Measurements from ENCODE around the gene ATM.

The ATM gene, protein sequence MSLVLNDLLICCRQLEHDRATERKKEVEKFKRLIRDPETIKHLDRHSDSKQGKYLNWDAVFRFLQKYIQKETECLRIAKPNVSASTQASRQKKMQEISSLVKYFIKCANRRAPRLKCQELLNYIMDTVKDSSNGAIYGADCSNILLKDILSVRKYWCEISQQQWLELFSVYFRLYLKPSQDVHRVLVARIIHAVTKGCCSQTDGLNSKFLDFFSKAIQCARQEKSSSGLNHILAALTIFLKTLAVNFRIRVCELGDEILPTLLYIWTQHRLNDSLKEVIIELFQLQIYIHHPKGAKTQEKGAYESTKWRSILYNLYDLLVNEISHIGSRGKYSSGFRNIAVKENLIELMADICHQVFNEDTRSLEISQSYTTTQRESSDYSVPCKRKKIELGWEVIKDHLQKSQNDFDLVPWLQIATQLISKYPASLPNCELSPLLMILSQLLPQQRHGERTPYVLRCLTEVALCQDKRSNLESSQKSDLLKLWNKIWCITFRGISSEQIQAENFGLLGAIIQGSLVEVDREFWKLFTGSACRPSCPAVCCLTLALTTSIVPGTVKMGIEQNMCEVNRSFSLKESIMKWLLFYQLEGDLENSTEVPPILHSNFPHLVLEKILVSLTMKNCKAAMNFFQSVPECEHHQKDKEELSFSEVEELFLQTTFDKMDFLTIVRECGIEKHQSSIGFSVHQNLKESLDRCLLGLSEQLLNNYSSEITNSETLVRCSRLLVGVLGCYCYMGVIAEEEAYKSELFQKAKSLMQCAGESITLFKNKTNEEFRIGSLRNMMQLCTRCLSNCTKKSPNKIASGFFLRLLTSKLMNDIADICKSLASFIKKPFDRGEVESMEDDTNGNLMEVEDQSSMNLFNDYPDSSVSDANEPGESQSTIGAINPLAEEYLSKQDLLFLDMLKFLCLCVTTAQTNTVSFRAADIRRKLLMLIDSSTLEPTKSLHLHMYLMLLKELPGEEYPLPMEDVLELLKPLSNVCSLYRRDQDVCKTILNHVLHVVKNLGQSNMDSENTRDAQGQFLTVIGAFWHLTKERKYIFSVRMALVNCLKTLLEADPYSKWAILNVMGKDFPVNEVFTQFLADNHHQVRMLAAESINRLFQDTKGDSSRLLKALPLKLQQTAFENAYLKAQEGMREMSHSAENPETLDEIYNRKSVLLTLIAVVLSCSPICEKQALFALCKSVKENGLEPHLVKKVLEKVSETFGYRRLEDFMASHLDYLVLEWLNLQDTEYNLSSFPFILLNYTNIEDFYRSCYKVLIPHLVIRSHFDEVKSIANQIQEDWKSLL (N-terminal part only)

DNA sequence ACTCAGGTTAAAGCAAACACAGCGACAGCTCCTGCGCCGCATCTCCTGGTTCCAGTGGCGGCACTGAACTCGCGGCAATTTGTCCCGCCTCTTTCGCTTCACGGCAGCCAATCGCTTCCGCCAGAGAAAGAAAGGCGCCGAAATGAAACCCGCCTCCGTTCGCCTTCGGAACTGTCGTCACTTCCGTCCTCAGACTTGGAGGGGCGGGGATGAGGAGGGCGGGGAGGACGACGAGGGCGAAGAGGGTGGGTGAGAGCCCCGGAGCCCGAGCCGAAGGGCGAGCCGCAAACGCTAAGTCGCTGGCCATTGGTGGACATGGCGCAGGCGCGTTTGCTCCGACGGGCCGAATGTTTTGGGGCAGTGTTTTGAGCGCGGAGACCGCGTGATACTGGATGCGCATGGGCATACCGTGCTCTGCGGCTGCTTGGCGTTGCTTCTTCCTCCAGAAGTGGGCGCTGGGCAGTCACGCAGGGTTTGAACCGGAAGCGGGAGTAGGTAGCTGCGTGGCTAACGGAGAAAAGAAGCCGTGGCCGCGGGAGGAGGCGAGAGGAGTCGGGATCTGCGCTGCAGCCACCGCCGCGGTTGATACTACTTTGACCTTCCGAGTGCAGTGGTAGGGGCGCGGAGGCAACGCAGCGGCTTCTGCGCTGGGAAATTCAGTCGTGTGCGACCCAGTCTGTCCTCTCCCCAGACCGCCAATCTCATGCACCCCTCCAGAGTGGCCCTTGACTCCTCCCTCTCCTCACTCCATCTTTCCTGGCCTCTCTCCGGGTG, at the start of gene ATM, which contains the start of gene NPAT:
Gene ATM, plus strand, starts transcription at position 494 of the 774 bp plus-strand sequence. CDS start 4,558 bp downstream, outside the sequence.
Gene NPAT, minus strand, starts transcription at position 65 of the 774 bp plus-strand sequence. CDS start 102 bp downstream, outside the sequence.
- peak; percentile 98 for DNase-seq (ENCODE audit: low read depth in 2 of 2)

DNA sequence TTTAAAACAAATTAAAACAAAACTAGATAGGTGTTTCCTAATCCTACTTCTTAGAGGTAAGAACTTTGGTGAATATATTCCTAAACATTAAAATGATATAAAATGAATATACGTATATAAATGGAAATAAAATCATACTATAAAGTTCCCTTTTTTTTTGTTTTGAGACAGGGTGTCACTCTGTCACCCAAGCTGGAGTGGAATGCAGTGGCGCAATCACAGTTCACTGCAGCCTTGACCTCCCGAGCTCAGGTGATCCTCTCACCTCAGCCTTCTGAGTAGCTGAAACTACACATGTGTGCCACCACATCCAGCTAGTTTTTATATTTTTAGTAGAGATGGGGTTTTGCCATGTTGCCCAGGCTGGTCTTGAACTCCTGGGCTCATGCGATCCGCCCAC, 45.3 kb upstream of the ATM start:
- no peak for DNase-seq (ENCODE audit: low read depth in 2 of 2)

DNA sequence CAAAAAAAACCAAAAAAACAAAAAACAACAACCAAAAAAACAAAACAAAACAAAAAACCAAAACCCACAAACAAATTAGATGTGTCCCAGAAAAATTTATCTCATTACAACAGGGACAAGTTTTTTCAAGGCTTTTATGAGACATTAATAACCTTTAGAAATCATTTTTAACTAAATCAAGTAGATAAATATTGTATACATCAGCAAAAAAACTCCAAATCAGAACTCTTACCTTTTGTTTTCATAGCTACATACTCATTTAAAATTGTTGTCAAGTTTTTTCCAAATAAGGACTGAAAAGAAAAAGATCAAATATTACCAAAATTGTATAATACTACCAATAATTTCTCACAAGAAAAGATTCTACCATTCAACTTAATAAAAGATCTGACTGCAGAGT, 29.1 kb upstream of the ATM start:
- no peak for DNase-seq (ENCODE audit: low read depth in 2 of 2)

DNA sequence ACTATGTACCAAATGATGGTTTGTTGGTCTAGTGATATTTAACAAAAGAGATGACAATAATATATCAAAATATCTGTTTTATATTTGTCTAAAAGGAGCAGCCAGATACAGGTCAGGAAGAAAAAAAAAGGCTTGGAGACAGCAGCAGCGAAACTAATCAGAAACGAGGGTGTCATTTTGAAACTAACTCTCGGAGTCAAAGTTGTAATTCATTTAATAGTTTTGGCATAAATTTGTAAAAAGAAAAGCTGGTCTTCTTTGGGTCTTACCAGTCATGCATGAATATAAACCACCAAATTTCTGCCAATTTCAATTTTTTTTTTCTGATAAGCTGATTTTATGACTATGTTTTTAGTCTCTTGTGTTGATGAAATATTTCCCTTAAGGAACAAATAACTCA, 26.0 kb upstream of the ATM start:
- DNase-seq (ENCODE audit: low read depth in 2 of 2), result no peak

DNA sequence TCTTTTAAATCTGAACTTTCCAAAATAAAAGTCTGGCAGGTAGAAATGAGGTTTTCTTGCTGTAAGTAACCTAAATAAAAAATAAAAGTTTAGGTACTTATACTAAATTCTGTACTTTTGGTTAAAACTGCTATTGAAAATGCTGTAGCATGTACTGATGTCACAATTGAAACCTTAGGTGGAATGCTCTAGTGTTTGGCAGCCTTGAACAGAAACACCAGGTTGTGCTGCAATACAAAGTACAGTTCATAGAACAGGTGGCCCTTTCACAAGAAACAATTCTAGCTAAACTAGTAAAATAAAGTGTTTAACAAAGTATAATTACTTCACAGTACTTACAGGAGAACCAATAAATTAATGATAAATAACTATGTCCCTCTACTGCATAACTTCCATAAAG, 25.5 kb upstream of the ATM start:
- no peak for DNase-seq (ENCODE audit: low read depth in 2 of 2)

DNA sequence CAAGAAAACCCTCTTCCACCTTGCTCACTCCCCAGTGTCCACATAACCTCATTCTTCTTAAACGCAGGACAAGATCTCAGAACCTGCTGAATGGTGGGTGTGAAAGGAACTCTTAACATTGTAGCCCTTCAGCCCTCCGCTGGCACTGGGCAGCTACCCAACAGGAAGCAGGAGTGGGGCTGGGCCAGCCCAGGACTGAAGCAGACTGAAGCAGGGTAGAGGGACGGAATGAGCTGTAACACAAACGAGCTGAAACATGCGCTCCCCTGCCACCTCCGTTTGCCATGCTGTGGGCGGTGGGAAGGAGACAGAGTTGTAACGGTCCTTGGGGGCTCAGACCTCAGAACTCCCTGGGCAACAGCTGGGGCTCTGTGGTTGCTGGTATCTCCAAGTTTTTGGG, 24.0 kb upstream of the ATM start:
- DNase-seq (ENCODE audit: low read depth in 2 of 2), result no peak

DNA sequence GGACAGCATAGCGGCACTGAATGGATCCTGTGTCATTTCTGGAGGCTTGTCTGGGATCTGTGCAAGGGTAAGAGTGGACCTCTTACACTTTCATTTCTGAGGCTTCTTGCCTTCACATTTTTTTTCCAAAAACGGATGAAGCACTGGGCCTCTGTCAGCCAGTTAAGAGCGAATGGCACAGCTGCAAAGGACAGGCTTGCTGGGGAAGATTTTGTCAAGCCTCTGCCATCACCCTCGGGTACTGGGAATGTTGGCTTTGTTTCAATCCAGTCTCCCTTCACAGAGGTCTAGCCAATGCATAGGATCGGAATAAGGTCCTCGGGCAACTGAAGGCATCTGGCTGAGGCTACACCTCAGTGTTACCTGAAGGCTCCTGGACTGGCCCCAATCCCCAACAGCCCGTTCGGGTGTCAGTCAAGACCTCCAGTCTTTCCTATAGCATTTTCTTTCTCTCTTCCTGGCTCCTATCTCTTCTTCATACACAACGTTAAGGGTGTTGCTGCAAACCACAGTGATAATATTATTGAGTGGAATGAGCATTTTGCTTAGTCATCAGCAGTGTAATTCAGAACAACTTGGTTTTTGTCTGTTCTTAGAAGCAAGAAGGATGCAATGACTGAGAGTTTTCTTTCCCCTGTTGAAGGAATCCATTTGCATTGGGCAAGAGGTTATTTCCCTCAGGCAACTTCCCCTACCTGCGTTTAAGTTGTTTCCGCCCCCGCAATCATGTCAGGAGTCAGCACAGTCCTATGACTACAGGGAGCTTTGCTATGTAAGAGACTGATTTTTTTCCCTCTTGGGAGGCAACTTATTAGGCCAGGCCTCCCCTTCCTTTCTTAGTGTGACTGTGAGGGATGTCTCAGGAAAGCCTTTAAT, 23.2 kb upstream of the ATM start:
- no peak for DNase-seq (ENCODE audit: low read depth in 2 of 2)

DNA sequence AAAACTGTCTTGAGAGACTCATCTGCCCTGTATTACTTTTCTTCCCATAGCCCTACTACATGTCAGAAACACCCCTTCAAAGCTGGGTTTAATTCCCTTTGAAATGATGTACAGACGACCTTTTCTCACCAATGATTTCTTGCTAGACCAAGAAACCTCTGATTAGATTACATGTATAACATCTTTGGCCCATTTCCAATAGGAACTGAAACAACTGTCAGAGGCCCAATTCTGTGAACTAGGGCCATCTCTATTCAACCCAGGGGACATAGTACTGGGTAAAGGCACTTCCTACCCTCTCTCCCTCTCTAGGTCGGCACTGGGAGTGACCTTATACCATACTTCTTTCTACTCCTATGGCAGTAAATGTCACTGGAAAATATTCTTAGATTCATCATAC, 19.8 kb upstream of the ATM start:
- no peak for DNase-seq (ENCODE audit: low read depth in 2 of 2)

DNA sequence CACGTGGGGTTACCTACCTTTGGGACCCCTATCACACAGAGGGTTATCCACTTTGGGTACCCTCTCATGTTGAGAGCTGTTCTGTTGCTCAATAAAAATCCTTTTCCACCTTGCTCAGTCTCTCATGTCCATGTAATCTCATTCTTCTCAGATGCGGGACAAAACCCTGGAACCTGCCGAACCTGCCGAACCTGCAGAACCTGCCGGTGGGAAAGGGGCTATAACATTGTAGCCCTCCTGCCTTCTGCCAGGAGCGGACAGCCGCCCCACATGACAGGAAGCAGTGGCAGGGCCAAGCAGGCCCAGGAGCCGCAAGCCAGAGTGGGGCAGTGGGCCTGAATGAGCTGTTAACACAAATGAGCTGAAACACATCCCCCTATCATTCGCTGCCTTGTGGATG, 18.5 kb upstream of the ATM start:
- DNase-seq (ENCODE audit: low read depth in 2 of 2), result no peak

DNA sequence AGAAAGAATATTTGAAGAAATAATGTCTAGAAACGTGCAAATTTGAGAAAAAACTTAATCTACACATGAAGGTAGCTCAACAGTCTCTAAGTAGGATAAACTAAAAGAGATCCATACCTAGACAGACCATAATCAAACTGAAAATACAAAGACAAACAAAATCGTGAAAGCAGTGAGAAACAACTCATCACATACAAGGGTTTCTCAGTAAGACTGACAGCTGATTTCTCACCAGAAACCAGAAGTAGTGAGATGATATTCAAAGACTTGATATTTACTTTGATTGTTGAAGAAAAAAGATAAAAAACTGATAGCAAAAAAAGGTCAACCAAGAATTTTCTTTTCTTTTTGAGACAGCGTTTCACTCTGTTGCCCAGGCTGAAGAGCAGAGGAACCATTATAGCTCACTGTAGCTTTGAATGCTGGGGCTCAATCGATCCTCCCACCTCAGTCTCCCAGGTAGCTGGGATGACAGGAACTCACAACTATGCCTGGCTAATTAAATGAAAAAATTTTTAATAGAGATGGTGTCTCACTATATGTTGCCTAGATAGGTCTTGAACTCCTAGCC, 17.9 kb upstream of the ATM start:
- DNase-seq (ENCODE audit: low read depth in 2 of 2), result no peak

DNA sequence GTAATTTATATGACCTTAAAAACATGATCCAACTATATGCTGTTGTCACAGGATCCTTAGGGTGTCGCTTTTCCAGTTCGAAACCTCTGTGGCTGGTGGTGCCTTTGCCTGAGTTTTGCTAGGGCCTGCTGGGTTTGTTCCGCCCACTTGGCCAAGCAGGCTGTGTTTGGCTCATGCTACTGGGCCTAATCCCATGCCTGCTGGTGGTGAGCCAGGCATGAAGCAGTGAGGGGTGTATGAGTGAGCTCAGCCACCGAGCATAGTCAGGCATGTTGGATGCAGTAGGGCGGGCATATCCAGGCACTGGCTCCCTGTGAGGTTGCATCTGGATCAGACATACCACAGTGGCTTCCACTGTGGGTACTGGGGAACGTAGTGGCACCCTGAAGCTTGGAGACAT, 16.7 kb upstream of the ATM start:
- DNase-seq (ENCODE audit: low read depth in 2 of 2), result no peak

DNA sequence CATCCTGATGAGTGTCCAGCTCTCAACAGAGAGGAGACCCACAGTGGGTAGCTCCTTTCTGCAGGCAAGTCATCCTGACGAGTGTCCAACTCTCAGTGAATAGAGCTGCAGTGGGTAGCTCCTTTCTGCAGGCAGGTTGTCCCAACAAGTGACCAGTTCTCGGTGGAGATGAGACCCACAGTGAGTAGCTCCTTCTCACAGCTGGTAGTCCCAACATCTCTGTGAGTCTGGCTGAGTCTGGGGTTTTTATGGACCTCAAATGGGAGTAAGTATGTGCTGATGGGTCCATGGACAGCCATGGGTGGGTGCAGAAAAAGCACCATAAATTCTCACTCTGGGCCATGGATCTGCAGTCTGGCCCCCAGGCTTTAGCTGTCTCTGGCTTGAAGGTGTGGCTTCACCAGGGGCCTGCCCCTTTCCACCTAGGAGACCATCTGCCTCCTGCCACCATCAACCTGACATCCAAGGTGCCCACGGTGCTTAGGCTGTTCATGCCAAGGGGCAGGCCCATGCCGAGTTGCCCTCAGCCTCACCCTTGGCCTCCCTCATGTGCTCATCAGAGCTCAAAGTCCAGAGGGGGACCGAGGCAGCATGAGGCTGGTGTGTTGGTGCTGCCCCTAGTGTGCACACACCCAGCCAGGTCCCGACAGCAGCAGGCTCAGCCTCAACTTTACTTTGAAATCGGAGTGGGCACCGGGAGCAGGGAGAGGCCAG, 15.7 kb upstream of the ATM start:
- DNase-seq (ENCODE audit: low read depth in 2 of 2), result no peak

DNA sequence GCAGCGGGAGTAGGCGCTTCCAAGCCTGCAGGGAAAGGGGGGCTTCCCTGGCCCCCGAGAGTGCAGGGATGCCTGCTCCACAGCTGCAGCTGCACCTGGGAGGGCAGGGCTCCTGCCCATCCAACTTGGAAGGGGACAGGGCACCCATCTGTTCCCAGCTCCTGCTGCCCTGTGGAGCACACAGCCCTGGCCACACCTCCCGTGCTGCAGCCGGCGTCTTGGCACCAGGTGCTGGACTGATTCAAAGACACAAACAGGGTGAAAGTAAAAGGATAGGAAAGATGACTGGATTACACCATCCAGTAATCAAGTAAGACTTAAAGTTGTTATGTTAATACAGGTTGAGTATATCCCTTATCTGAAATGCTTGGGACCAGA, 15.2 kb upstream of the ATM start:
- DNase-seq (ENCODE audit: low read depth in 2 of 2), result no peak

DNA sequence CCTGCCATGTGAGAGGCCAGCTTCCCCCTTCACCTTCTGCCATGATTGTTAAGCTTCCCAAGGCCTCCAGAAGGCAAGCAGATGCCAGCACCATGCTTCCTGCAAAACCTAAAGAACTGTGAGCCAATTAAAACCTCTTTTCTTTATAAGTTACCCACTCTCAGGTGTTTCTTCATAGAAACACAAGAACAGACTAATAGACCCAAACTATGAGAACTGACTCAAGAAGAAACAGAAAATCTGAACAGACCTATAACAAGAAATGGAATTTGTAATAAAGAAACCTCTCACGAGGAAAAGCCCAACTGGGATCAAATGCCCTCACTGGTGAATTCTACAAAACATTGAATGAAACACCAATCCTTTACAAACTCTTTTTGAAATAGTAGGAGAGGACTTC, 12.4 kb upstream of the ATM start:
- DNase-seq (ENCODE audit: low read depth in 2 of 2), result no peak

DNA sequence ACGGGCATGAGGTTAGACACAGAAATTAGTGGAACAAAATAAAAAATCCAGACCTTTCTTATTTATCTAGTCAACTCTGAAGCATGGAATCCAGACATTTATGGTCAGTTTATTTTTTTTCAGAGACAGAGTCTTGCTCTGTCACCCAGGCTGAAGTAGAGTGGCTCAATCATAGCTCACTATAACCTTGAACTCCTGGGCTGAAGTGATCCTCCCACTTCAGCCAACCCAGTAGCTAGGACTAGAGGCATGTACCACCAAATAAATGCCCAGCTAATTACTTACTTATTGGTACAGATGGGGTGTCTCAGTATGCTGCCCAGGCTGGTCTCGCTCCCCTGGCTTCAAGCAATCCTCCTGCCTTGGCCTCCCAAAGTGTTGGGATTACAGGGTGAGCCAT, 9.1 kb upstream of the ATM start:
- no peak for DNase-seq (ENCODE audit: low read depth in 2 of 2)

DNA sequence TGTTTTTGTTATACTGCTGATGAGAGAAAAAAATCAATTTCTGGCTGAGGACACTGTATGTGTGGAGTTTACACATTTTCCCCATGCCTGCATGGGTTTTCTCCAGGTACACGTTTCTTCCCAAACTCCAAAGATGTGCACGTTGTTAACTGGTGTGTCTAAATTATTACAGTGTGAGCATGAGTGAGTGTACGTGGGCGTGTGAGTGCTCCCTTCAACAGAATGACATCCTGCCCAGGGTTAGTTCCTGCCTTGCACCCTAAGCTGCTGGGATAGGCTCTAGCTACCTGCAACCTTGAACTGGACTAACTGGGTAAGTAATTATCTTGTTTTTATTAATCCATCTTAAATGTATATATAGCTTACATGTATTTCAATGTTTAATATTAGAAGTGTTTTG, 5.9 kb upstream of the ATM start:
- no peak for DNase-seq (ENCODE audit: low read depth in 2 of 2)

DNA sequence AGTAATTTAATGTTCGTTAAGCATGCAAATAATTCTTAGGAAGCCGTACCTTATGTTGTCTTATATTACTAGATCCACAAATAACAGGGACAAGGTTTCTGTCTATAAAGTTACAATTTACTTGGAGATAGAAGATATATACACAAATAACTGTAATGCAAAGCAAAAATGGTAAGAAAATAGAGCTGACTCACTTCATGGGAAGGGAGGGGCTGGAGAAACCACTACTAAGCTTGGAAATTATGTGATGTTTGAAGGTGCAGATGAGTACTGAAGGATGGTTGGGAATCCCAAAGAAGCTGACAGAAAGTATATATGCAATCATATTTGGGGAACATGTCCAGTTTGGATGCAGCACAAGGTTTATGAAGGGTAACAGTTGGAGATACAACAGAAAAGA, 4.4 kb upstream of the ATM start:
- DNase-seq (ENCODE audit: low read depth in 2 of 2), result no peak

DNA sequence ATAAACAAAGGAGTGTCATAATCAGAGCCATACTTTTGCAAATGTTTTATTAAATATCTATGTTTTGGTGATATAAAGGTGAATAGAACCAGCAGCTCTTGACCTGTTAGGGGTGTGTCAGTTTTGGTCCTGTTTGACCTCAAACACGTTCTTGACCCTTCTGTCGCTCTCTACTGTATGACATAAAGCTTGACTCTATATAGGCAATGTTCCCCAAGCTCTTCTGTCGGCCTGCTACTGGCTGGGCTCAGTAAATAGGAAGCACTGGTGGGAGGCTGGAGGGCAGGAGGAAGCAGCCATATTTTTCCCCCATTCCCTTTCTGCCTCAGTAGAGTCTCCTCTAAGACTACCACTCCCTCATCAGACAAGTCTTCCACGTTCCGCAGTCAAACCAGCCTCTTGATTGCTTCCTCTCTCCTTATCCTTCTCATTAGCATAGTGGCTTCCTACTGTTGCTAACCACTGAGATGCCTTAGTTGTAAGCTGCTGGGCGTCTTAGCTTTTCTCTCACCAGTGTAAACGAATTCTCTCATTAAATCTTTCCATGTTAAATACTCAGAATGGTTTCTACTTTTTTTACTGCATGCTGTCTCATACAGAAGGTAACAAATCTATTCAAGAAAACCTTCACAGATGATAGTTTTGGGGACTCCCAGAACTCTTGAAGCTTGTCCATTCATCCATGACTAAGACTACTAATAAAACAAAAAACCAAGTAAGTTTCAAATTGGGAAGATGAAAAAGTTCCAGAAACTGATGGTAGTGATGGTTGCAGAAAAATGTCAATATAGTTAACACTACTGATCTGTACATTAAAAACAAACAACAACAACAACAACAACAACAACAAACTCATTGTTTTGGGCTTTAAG, 3.7 kb upstream of the ATM start:
- no peak for DNase-seq (ENCODE audit: low read depth in 2 of 2)

Data from fibroblast of skin of left quadriceps (primary cell).